NCI-H82 treated with DMSO at 0.1 percent for 48 hours (cell line): ENCODE data around the gene LYST.
A peak's percentile ranks its signal among the peaks of the same experiment; 100 is the strongest.
"Not testable (repeated sequence)": the region's sequence is repeated elsewhere in the genome, so short reads cannot be mapped to it uniquely, and the experiment has no call there.

Experiments used
- DNase-seq: peaks from one replicate; lab custom pipeline; 2025; ENCODE audit not compliant: unreplicated experiment; lab: John Stamatoyannopoulos, UW

The LYST gene

GRCh38 chr1:235866205-235866912 lies at the start of gene LYST:
Gene LYST, minus strand, starts transcription at chr1:235866906. Its CDS starts 36,489 bp downstream, at chr1:235830417.
- DNase-seq, result no peak

- not testable (repeated sequence) for DNase-seq
Observed at GRCh38 chr1:235915489-235915888, 48.8 kb upstream of the LYST start.

DNA sequence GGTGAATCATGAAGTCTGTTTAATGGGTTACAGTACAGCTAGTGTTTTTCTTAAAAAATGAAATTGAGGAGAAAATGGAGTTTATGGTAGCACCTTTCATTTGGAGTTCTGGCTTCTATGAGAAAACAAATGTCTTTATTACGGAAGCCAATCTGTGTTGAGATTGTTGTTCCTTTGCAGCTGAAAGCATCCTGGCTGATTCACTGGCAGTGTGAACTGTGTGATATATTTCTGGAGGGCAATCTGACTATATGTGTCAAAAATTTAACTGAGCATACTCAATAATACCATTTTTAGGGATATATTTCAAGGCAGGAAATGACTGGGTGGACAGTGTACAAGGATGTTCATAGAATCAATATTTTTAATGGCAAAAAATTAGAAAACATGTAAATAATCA lies 46.6 kb upstream of the LYST start:
- DNase-seq, result no peak

DNA sequence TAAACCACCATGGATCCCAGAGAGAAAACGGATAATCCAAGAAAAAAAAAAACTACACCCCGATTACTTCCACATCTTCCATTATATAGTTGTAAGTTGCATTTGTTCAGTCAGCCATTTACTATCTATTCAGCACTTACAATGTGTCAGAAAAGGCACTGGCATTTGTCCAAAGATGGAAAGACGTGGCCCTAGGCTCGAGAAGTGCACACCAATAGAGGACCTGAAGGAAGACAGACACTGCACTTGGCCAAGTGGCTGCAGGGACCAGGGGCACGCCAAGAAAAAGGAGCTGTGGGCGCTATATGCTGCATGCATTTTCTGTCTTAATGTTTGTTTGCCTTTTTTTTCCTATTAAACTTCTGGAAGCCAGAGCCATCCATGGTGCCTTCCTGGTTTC lies 45.2 kb upstream of the LYST start:
- DNase-seq, result no peak

DNA sequence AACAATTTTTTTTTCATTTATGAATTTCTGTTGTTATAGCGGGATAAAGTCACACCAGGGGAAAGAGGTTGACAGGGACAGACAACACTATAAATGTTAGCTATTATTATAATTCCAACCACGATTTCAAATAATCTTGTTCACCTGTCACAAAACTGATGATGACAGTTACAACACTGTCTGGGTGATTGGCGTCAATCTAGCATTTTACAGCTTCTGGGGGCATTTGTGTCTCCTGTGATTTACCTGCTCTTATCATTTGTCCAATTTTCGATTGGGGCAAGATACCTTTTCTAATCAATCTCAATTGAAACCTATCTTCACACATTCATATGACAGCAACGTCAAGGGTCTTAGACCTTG lies 44.6 kb upstream of the LYST start:
- DNase-seq, result no peak

- no peak for DNase-seq
Observed at GRCh38 chr1:235910357-235911299, 43.9 kb upstream of the LYST start.

GRCh38 chr1:235908742-235909520 lies 42.2 kb upstream of the LYST start:
- no peak for DNase-seq

DNA sequence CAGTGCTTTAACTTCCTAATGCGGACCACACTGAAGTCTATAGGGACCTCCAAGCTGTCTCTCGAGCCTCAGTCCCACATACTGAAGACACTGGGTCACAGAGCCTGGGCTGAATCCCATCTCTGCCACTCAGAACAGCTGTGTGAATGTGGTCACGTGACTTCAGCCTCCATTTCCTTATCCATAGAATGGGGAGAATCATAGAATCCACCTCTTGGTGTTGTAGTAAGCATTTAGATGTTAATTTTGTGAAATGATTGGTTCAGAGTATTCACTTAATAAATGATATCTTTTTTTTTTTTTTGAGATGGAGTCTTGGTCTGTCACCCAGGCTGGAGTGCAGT lies 41.2 kb upstream of the LYST start:
- DNase-seq, result no peak

DNA sequence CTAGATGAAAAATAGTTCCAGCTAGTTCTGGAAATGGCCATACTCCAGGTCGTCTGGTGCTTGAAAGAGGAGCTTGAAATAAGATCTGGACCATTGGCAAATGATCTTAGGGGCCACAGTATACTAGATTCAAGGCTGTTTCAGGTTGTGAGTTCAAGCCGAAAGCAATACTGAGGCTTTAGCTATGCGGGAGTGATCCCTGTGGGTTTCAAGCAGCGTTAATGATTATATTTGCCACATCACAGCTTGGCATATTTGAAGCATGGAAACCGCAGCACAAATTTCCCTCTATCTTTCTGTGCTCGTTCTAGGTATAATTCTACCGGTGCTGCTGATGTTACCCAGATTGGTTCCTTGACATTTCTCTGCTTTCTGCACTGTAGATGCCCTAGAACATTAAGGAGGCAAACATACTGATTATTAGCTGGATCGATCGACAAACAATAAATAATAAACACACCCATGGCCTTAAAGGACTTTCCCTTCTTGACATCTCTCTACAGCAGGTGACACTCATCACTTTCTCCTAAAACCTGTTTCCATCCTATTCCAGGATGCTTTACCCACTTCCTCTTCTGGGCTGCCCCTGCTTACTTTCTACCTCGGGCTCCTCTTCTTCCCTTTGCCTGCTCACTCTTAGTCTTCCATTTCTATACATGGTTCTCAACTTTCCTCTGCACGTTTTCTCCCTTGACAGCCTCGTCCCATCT lies 40.6 kb upstream of the LYST start:
- DNase-seq, result no peak

DNA sequence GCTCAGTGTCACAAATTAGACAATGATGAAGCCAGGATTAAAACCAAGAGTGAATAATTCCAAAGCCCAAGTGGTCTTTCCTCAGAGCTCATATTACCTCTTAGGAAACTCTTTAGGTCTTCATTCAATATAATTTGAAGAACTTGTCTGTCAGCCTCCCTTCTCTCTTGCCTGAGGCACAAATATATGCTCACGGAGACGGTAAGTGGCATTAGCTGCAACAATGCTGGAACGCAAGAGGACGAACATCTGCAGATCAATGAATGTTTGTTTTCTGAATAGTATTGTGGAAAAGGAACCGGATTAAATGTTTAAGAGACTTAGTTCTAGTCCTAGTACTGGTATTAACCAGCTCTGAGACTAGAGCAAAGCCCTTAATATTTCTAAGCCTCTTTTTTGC lies 39.7 kb upstream of the LYST start:
- DNase-seq, result peak; percentile 32

DNA sequence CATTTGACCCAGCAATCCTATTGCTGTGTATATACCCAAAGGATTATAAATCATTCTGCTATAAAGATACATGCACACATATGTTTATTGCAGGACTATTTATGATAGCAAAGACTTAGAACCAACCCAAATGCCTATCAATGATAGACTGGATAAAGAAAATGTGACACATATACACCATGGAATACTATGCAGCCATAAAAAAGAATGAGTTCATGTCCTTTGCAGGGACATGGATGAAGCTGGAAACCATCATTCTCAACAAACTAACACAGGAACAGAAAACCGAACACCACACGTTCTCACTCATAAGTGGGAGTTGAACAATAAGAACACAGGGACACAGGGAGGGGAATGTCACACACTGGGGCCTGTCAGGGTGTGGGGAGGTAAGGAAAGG lies 37.1 kb upstream of the LYST start:
- not testable (repeated sequence) for DNase-seq

- DNase-seq, result no peak
Observed at GRCh38 chr1:235902677-235903542, 36.2 kb upstream of the LYST start.

GRCh38 chr1:235901461-235901860 lies 34.8 kb upstream of the LYST start:
- no peak for DNase-seq

DNA sequence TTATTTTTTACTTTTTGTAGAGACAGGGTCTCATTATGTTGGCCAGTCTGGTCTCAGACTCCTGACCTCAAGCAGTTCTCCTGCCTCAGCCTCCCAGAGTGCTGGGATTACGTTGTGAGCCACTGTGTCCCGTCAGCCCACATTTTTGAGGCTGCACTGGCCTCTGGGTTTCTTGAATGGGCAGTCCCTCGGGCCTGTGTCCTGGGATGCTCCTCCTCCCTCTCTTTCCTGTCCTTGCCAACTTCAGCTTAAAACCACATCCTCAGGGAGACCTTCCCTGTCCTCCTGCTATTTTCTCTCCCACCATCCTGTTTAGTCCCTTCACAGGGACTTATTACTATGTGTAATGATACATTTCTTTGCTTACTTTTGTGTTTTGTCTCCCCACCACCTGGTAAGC lies 31.4 kb upstream of the LYST start:
- DNase-seq, result no peak

DNA sequence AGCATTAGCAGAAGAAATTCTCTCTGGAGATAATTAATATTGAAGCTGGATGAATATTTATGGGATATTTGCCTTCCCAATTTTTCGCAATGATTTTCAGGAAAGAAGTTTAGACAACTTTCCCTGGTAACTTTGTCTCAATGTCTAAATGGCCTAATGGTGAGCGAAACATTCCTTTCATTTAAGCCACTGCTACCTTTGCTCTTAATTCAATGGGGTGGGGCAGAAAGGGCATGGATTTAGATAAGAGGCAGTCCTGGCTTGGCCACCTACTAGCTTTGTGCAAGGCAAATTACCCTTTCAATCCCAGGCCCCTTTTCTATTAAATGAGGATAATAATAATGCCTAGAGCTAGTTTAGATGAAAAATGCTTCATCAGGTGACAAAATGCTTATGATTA lies 27.1 kb upstream of the LYST start:
- no peak for DNase-seq

- DNase-seq, result no peak
Observed at GRCh38 chr1:235892734-235893413, 26.2 kb upstream of the LYST start.

GRCh38 chr1:235892202-235892601 lies 25.5 kb upstream of the LYST start:
- DNase-seq, result no peak

DNA sequence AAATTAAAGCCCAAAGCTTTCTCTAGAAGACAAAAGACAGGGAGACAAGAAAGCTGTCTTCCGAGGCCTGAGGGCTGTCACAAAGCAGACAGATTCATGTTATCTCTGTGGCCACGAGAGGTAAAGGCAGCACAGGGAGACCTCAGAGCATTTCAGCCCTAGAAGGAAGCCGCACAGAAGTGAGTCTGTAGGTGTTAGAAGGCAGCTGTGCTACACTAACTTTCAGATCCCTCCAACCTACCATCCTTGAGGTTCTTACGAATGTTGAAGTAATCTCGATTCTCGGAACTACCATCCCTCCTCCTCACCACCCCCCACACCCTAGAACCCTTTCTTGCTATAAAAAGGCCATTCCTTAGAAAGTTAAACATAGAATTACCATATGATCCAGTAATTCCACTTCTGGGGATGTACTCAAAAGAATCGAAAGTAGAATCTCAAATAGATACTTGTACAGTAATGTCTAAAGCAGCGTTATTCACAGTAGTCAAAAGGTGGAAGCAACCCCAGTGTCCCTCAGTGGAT lies 21.5 kb upstream of the LYST start:
- DNase-seq, result no peak

DNA sequence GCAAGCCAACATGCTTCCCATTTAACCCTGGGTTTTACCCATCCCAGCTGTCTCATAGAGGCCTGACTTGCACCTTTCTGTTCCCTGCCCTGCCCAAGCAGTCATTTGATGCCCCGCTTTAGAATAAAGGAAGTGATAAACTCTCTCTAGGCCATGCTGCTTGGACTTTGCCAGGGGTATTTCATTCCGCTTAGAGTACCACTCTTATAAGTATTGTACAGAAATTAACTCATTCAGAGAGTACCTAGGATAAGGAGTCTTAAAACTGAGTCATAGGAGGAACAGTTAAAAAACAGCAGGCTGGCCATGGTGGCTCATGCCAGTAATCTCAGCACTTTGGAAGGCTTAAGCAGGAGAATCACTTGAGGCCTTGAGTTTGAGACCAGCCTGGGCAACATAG lies 21.0 kb upstream of the LYST start:
- DNase-seq, result no peak
